HepG2 (cell line): Measurements from ENCODE around the gene SLC6A7. TPM values are rescaled to one million over a fixed set of nuclear protein-coding genes. Genes with fewer than 3 reads are reported as not detected.

Experiments
- ATAC-seq: fragments of 200-7000 bp; cut with Tn5 transposase; 3 replicates; pipeline ENCODE4 v1.9.1; 2020; ENCODE audit warnings: mild to moderate bottlenecking, moderate library complexity
- BruUV-seq: library from RNA; stranded (reverse); fragments of 400-500 nt; replicated peaks from 2 replicates; lab custom pipeline; 2021; lab: Mats Ljungman, UMichigan
- CTCF ChIA-PET: fragments of 300-600 bp; formaldehyde crosslinking; extraction: SDS; loops from one replicate; lab custom pipeline; 2021; ENCODE audit warnings: low total read pairs, inconsistent platforms, low intra/inter-chr PET ratio; lab: Yijun Ruan, JAX
- POLR2A ChIA-PET: fragments of 350-600 bp; sonication (Branson Sonifier 250); formaldehyde crosslinking; loops from one replicate; lab custom pipeline; 2020; ENCODE audit warnings: antibody characterized with exemption, inconsistent platforms; lab: Yijun Ruan, JAX
- DNase-seq: peaks from one replicate; pipeline ENCODE4 v3.0.0-alpha.2; 2015; ENCODE audit warnings: low spot score
- FAIRE-seq: peaks from 3 replicates; lab custom pipeline; 2011; peaks lifted over from hg19 to GRCh38; lab: Jason Lieb, UNC
- H2AFZ ChIP-seq: one replicate; pipeline ENCODE4 v1.6.1; 2011; ENCODE audit warnings: low read length, inconsistent platforms
- H3K27ac ChIP-seq: fragments of 300-600 bp; 3 replicates; pipeline ENCODE4 v1.8.0; 2011; ENCODE audit warnings: mixed run types, mild to moderate bottlenecking, mixed read lengths, low read length, inconsistent platforms; ENCODE audit not compliant: insufficient read depth; ENCODE audit errors: extremely low read length
- H3K27me3 ChIP-seq, 2 experiments: fragments of 200-600 bp in 1 of 2; 2 replicates in 1 of 2; 3 replicates in 1 of 2; pipeline versions ENCODE4 v1.6.0 to v1.8.0; 2011; ENCODE audit warnings: low read length in 2 of 2, mild to moderate bottlenecking in 2 of 2, moderate library complexity in 2 of 2, inconsistent platforms in 1 of 2; ENCODE audit not compliant: insufficient read depth in 2 of 2, control insufficient read depth in 1 of 2
- H3K36me3 ChIP-seq, 2 experiments: fragments of 200-600 bp in 1 of 2; replicated peaks in 1 of 2; 2 replicates in 1 of 2; 3 replicates in 1 of 2; pipeline versions ENCODE4 v1.5.1 to v1.8.0; 2011; ENCODE audit warnings: low read length in 2 of 2, inconsistent platforms in 1 of 2; ENCODE audit not compliant: insufficient read depth in 2 of 2, control insufficient read depth in 1 of 2
- H3K4me1 ChIP-seq: 2 replicates; pipeline ENCODE4 v1.5.1; 2012; ENCODE audit warnings: low read length, inconsistent platforms; ENCODE audit not compliant: insufficient read depth
- H3K4me2 ChIP-seq: 2 replicates; pipeline ENCODE4 v1.6.0; 2011; ENCODE audit warnings: low read depth, low read length, inconsistent platforms
- H3K4me3 ChIP-seq, 3 experiments: fragments of 200-600 bp in 1 of 3; sonication (generic), shearing (Covaris generic) in 1 of 3; replicated peaks in 1 of 3; 2 replicates each; pipeline ENCODE4 v1.5.1; 2011 to 2016; ENCODE audit warnings: low read length in 3 of 3, inconsistent platforms in 2 of 3, low read depth in 2 of 3, mild to moderate bottlenecking in 2 of 3, control low read depth in 1 of 3, mixed read lengths in 1 of 3; ENCODE audit not compliant: insufficient read depth in 1 of 3
- H3K79me2 ChIP-seq: one replicate; pipeline ENCODE4 v1.6.1; 2011; ENCODE audit warnings: low read length, inconsistent platforms; ENCODE audit not compliant: insufficient read depth
- H3K9ac ChIP-seq: 2 replicates; pipeline ENCODE4 v1.6.0; 2011; ENCODE audit warnings: mild to moderate bottlenecking, low read depth, low read length, inconsistent platforms; ENCODE audit not compliant: insufficient read depth
- H3K9me3 ChIP-seq: 2 replicates; pipeline ENCODE4 v1.5.1; 2012; ENCODE audit warnings: mild to moderate bottlenecking, low read length
- H4K20me1 ChIP-seq: 2 replicates; pipeline ENCODE4 v1.6.0; 2011; ENCODE audit warnings: inconsistent platforms, mild to moderate bottlenecking, low read length, moderate library complexity; ENCODE audit not compliant: insufficient read depth
- FUBP1 ChIP-seq: sonication (generic); formaldehyde crosslinking; IDR thresholded peaks from 2 replicates; pipeline ENCODE4 v1.5.1; 2020; ENCODE audit warnings: missing genetic modification reagents, mild to moderate bottlenecking, borderline replicate concordance
- GATAD2A ChIP-seq: IDR thresholded peaks from 2 replicates; pipeline ENCODE4 v1.6.1; 2016
- GRHL1 ChIP-seq: sonication (generic); formaldehyde crosslinking; conservative IDR thresholded peaks from 2 replicates; pipeline ENCODE4 v1.8.0; 2022; ENCODE audit warnings: missing genetic modification reagents
- GTF3A ChIP-seq: sonication (generic); formaldehyde crosslinking; conservative IDR thresholded peaks from 2 replicates; pipeline ENCODE4 v1.4.0; 2020; ENCODE audit warnings: mild to moderate bottlenecking, missing genetic modification reagents
- HOMEZ ChIP-seq: IDR thresholded peaks from 2 replicates; pipeline ENCODE4 v1.6.1; 2016; ENCODE audit warnings: low read depth
- MBD4 ChIP-seq: IDR thresholded peaks from 2 replicates; pipeline ENCODE4 v1.6.1; 2012; ENCODE audit warnings: low read length, inconsistent platforms, borderline replicate concordance
- MEIS2 ChIP-seq: sonication (generic); formaldehyde crosslinking; IDR thresholded peaks from 2 replicates; pipeline ENCODE4 v1.9.0; 2021; ENCODE audit warnings: mild to moderate bottlenecking, missing genetic modification reagents
- RORA ChIP-seq: sonication (generic); formaldehyde crosslinking; IDR thresholded peaks from 2 replicates; pipeline ENCODE4 v1.5.0; 2020; ENCODE audit warnings: mild to moderate bottlenecking, missing genetic modification reagents, moderate library complexity
- SNAPC5 ChIP-seq: sonication (generic); formaldehyde crosslinking; IDR thresholded peaks from 2 replicates; pipeline ENCODE4 v1.8.1; 2023; ENCODE audit warnings: mild to moderate bottlenecking, missing genetic modification reagents, borderline replicate concordance
- UBTF ChIP-seq: sonication (generic); formaldehyde crosslinking; IDR thresholded peaks from 2 replicates; pipeline ENCODE4 v1.4.0; 2020; ENCODE audit warnings: mild to moderate bottlenecking, missing genetic modification reagents
- ZFYVE20 ChIP-seq: sonication (generic); formaldehyde crosslinking; IDR thresholded peaks from 2 replicates; pipeline ENCODE4 v1.8.0; 2023; ENCODE audit warnings: low read depth, mild to moderate bottlenecking, moderate library complexity, missing genetic modification reagents, borderline replicate concordance
- ZNF143 ChIP-seq: sonication (generic); formaldehyde crosslinking; IDR thresholded peaks from 2 replicates; pipeline ENCODE4 v1.4.0; 2020; ENCODE audit warnings: missing genetic modification reagents
- ZNF776 ChIP-seq: sonication (generic); formaldehyde crosslinking; IDR thresholded peaks from 2 replicates; pipeline ENCODE4 v1.4.0; 2020; ENCODE audit warnings: mild to moderate bottlenecking, missing genetic modification reagents
- ZNF781 ChIP-seq: sonication (generic); formaldehyde crosslinking; IDR thresholded peaks from 2 replicates; pipeline ENCODE4 v1.5.1; 2020; ENCODE audit warnings: borderline replicate concordance, mild to moderate bottlenecking, missing genetic modification reagents; ENCODE audit errors: not compliant biosample characterization
- WGBS: methylation state at CpG from one replicate; pipeline ENCODE4 v1.1.6; 2017; ENCODE audit warnings: low lambda C conversion rate; 5-methylcytosine and 5-hydroxymethylcytosine counted together
- in situ Hi-C: cut with HindIII; loops from 2 replicates; pipeline ENCODE4 v1.10.0; 2017; ENCODE audit warnings: low pct_unique_long_range_greater_than_20kb; ENCODE audit not compliant: extremely low pct_ligation_motif_present
- intact Hi-C: fragments of 100-400 bp; cut with micrococcal nuclease; formaldehyde crosslinking; loops from one replicate; pipeline ENCODE4 v1.10.0; 2022; ENCODE audit not compliant: unreplicated experiment
- polyA plus RNA-seq, 8 experiments: library from polyadenylated mRNA; depleted of rRNA in 3 of 8; stranded (reverse) in 7 of 8; unstranded in 1 of 8; fragments of >200 nt; fragmentation: Illumina TruSeq in 4 of 8; extraction: Trizol in 4 of 8; gene quantifications; 2 replicates each; pipeline versions ENCODE4 v1.2.1 to v1.2.3, GENCODE V29; 2011 to 2016; ENCODE audit warnings: low read depth in 4 of 8, missing spikeins in 1 of 8, mixed read lengths in 1 of 8; ENCODE audit not compliant: insufficient read depth in 1 of 8
- total RNA-seq, 5 experiments: library from RNA; depleted of rRNA; stranded (reverse); fragments of >200 nt; fragmentation: Illumina TruSeq; extraction: Trizol; gene quantifications; 2 replicates each; pipeline ENCODE4 v1.2.3, GENCODE V29; 2016; ENCODE audit warnings: low read depth in 1 of 5

Gene SLC6A7
- total and polyA plus RNA-seq, 2 of the 13 experiments (the other 11 are each of a cell fraction or from before 2014, with no cell fraction given): not detected

- TF ChIP-seq UBTF (CRISPR knock-in tag) (no peak), RORA (CRISPR knock-in tag) (no peak), HOMEZ (CRISPR knock-in tag) (no peak), GATAD2A (CRISPR knock-in tag) (no peak)
These were observed 23.0 kb upstream of the SLC6A7 start, which contains the start of gene CDX1 (continued) for GRCh38 chr5:150166650-150167511.

- ATAC-seq: no peak
- WGBS: 82% methylated on average over 15 of the region's 15 CpGs
- no peaks in the 10 kb centered on the region for H3K79me2 ChIP-seq
- ChIA-PET POLR2A (no interaction called here), CTCF (no interaction called here)
- H3K27me3 ChIP-seq: peaks cover 1 to 8% of the 10 kb centered on the region in 2 experiments; a peak in 2 of 5 replicates
- no peak overlapping the region for H3K27ac ChIP-seq
- H3K4me2 ChIP-seq: no peak overlapping the region
- no peak overlapping the region for H2AFZ ChIP-seq
- in situ Hi-C loops: no loop called here
- intact Hi-C loops: no loop called here
- peaks cover 31% of the 10 kb centered on the region for H3K4me1 ChIP-seq
- no peak overlapping the region for H3K9ac ChIP-seq
- H3K4me3 ChIP-seq: no peak overlapping the region
- BruUV-seq: no TSS peak
- no peak for FAIRE-seq
- no peak for DNase-seq
- H3K9me3 ChIP-seq: no peaks in the 10 kb centered on the region
- no peaks in the 10 kb centered on the region for H4K20me1 ChIP-seq
- H3K36me3 ChIP-seq: no peaks in the 10 kb centered on the region
- TF ChIP-seq FUBP1: no peak
- TF ChIP-seq GRHL1: no peak
- no peak for TF ChIP-seq MBD4
- no peak for TF ChIP-seq ZNF143 (CRISPR knock-in tag)
- TF ChIP-seq MEIS2: no peak
- TF ChIP-seq SNAPC5 (CRISPR knock-in tag): no peak
- no peak for TF ChIP-seq GTF3A (CRISPR knock-in tag)
- TF ChIP-seq ZFYVE20 (CRISPR knock-in tag): no peak
- no peak for TF ChIP-seq ZNF781 (CRISPR knock-in tag)
- TF ChIP-seq ZNF776 (CRISPR knock-in tag): no peak
These were observed 22.4 kb upstream of the SLC6A7 start for GRCh38 chr5:150167512-150167850.
